ENCODE results near the gene AHCYL2.
"Not testable (repeated sequence)": the region's sequence is repeated elsewhere in the genome, so short reads cannot be mapped to it uniquely, and the experiment has no call there.

The AHCYL2 gene

GRCh38 chr7:129218514-129219062, 6.2 kb upstream of the AHCYL2 start:
- peak; percentile 89 for TF ChIP-seq CTCF (conservative IDR thresholded peaks at IDR 0.05; ENCODE audit: low read length)
- no peak overlapping the region for H3K4me3 ChIP-seq (ENCODE audit: low read length)
- DNase-seq (ENCODE audit: low read depth) = peak; percentile 73

GRCh38 chr7:129219166-129219565, 5.7 kb upstream of the AHCYL2 start:
- not testable (repeated sequence) for H3K4me3 ChIP-seq (ENCODE audit: low read length); DNase-seq (ENCODE audit: low read depth)

- no peak for TF ChIP-seq CTCF (conservative IDR thresholded peaks at IDR 0.05; ENCODE audit: low read length)
- H3K4me3 ChIP-seq (ENCODE audit: low read length) = no peak overlapping the region
- DNase-seq (ENCODE audit: low read depth) = no peak
Observed at GRCh38 chr7:129222064-129222463, 2.8 kb upstream of the AHCYL2 start.

- peak; percentile 23 for DNase-seq (ENCODE audit: low read depth)
- no peak for TF ChIP-seq CTCF (conservative IDR thresholded peaks at IDR 0.05; ENCODE audit: low read length)
- H3K4me3 ChIP-seq (ENCODE audit: low read length) = peak overlapping the region; percentile 72
Observed at GRCh38 chr7:129225206-129225930, 538 bp downstream of the AHCYL2 start.

- peak overlapping the region; percentile 72 for H3K4me3 ChIP-seq (ENCODE audit: low read length)
- DNase-seq (ENCODE audit: low read depth) = peak; percentile 2
- no peak for TF ChIP-seq CTCF (conservative IDR thresholded peaks at IDR 0.05; ENCODE audit: low read length)
Observed at GRCh38 chr7:129225931-129226572, 1.2 kb downstream of the AHCYL2 start.

GRCh38 chr7:129227646-129228578, 3.1 kb downstream of the AHCYL2 start:
- no peak for DNase-seq (ENCODE audit: low read depth)
- TF ChIP-seq CTCF (conservative IDR thresholded peaks at IDR 0.05; ENCODE audit: low read length) = no peak

GRCh38 chr7:129228633-129229032, 3.8 kb downstream of the AHCYL2 start:
- TF ChIP-seq CTCF (conservative IDR thresholded peaks at IDR 0.05; ENCODE audit: low read length) = no peak
- no peak for DNase-seq (ENCODE audit: low read depth)
- H3K4me3 ChIP-seq (ENCODE audit: low read length) = no peak overlapping the region

More at GRCh38 chr7:129227646-129228578, 3.1 kb downstream of the AHCYL2 start:
- no peak overlapping the region for H3K4me3 ChIP-seq (ENCODE audit: low read length)

All from AG10803 (cell line).